Smooth muscle cell (in vitro differentiated cells): Measurements from ENCODE around the gene CTSD. TPM values are rescaled to one million over a fixed set of nuclear protein-coding genes. Genes with fewer than 3 reads are reported as not detected.

ENCODE experiments used
- DNase-seq: peaks from one replicate; lab custom pipeline; 2025; ENCODE audit not compliant: unreplicated experiment; lab: John Stamatoyannopoulos, UW
- H2AFZ ChIP-seq: fragments of 200-600 bp; sonication (generic); 2 replicates; pipeline ENCODE4 v1.6.0; 2016; ENCODE audit warnings: antibody characterized with exemption, low read depth, mild to moderate bottlenecking
- H3F3A ChIP-seq: fragments of 200-600 bp; sonication (generic); 2 replicates; pipeline ENCODE4 v1.6.0; 2017; ENCODE audit warnings: antibody characterized with exemption, low read depth
- H3K27ac ChIP-seq: fragments of 200-600 bp; sonication (generic); 2 replicates; pipeline ENCODE4 v1.5.1; 2016; ENCODE audit warnings: low read depth, mild to moderate bottlenecking
- H3K27me3 ChIP-seq: fragments of 200-600 bp; sonication (generic); 2 replicates; pipeline ENCODE4 v1.6.1; 2016; ENCODE audit warnings: low read depth, mild to moderate bottlenecking
- H3K36me3 ChIP-seq: fragments of 200-600 bp; sonication (generic); 2 replicates; pipeline ENCODE4 v1.5.1; 2016; ENCODE audit warnings: low read depth
- H3K4me1 ChIP-seq: fragments of 200-600 bp; sonication (generic); 2 replicates; pipeline ENCODE4 v1.5.1; 2016; ENCODE audit warnings: low read depth
- H3K4me2 ChIP-seq: fragments of 200-600 bp; sonication (generic); 2 replicates; pipeline ENCODE4 v1.6.0; 2016; ENCODE audit warnings: mild to moderate bottlenecking
- H3K4me3 ChIP-seq: fragments of 200-600 bp; sonication (generic); 2 replicates; pipeline ENCODE4 v1.5.1; 2016; ENCODE audit warnings: mild to moderate bottlenecking
- H3K79me2 ChIP-seq: fragments of 200-600 bp; sonication (generic); 2 replicates; pipeline ENCODE4 v1.6.0; 2016; ENCODE audit warnings: low read depth, mild to moderate bottlenecking
- H3K9ac ChIP-seq: fragments of 200-600 bp; sonication (generic); 2 replicates; pipeline ENCODE4 v1.6.0; 2016; ENCODE audit warnings: low read depth
- H3K9me3 ChIP-seq: fragments of 200-600 bp; sonication (generic); replicated peaks from 2 replicates; pipeline ENCODE4 v1.5.1; 2016; ENCODE audit warnings: low read depth
- H4K20me1 ChIP-seq: fragments of 200-600 bp; sonication (generic); 2 replicates; pipeline ENCODE4 v1.6.0; 2016; ENCODE audit warnings: low read depth
- CTCF ChIP-seq: fragments of 200-600 bp; sonication (generic); IDR thresholded peaks from 2 replicates; pipeline ENCODE4 v1.5.1; 2017; ENCODE audit warnings: borderline replicate concordance, mild to moderate bottlenecking, antibody characterized with exemption; ENCODE audit not compliant: insufficient read depth, poor library complexity, severe bottlenecking
- WGBS: methylation state at CpG from one replicate; pipeline ENCODE4 v1.1.7; 2016; ENCODE audit warnings: low lambda C conversion rate; 5-methylcytosine and 5-hydroxymethylcytosine counted together
- polyA plus RNA-seq: library from polyadenylated mRNA; unstranded; fragments of >200 nt; fragmentation: Nextera tagmentation; extraction: Ambion mirVana; gene quantifications from 2 replicates; pipeline ENCODE4 v1.2.1, GENCODE V29; 2016
- total RNA-seq: library from RNA; depleted of rRNA; stranded (reverse); fragments of >200 nt; gene quantifications from 2 replicates; pipeline ENCODE4 v1.2.3, GENCODE V29; 2014

CTSD gene
- total and polyA plus RNA-seq, 2 experiments from 2014 or later = 101 to 301 TPM

GRCh38 chr11:1803246-1803645 is 39.5 kb upstream of the CTSD start:
- no peak for DNase-seq
- H3K27me3 ChIP-seq = no peaks in the 10 kb centered on the region

GRCh38 chr11:1797391-1798125 is 33.8 kb upstream of the CTSD start:
- Histone ChIP-seq H3K27ac (no peak overlapping the region), H3K79me2 (no peaks in the 10 kb centered on the region), H3F3A (no peaks in the 10 kb centered on the region), H4K20me1 (no peaks in the 10 kb centered on the region), H3K27me3 (no peaks in the 10 kb centered on the region), H3K4me1 (no peaks in the 10 kb centered on the region), H3K9me3 (no peaks in the 10 kb centered on the region), H3K9ac (no peak overlapping the region), H3K36me3 (no peaks in the 10 kb centered on the region), H3K4me2 (no peak overlapping the region), H2AFZ (no peak overlapping the region), H3K4me3 (no peak overlapping the region)
- TF ChIP-seq CTCF = no peak
- WGBS = 93% methylated on average over 14 of the region's 14 CpGs
- no peak for DNase-seq

More at GRCh38 chr11:1803246-1803645, 39.5 kb upstream of the CTSD start:
- H3K4me3 ChIP-seq = no peak overlapping the region
- 98% methylated on average over 20 of the region's 20 CpGs for WGBS
- no peaks in the 10 kb centered on the region for H4K20me1 ChIP-seq
- no peak overlapping the region for H3K4me2 ChIP-seq
- H3K36me3 ChIP-seq = no peaks in the 10 kb centered on the region
- no peak overlapping the region for H3K27ac ChIP-seq
- H3K79me2 ChIP-seq = no peaks in the 10 kb centered on the region
- no peaks in the 10 kb centered on the region for H3K9me3 ChIP-seq
- TF ChIP-seq CTCF = no peak
- no peak overlapping the region for H3K9ac ChIP-seq
- no peak overlapping the region for H2AFZ ChIP-seq
- H3F3A ChIP-seq = no peaks in the 10 kb centered on the region
- H3K4me1 ChIP-seq = no peaks in the 10 kb centered on the region

GRCh38 chr11:1796413-1797011 is 32.8 kb upstream of the CTSD start:
- TF ChIP-seq CTCF = no peak
- Histone ChIP-seq H4K20me1 (no peaks in the 10 kb centered on the region), H3K4me3 (no peak overlapping the region), H3K9ac (no peak overlapping the region), H3K79me2 (no peaks in the 10 kb centered on the region), H3K36me3 (no peaks in the 10 kb centered on the region), H3K4me2 (no peak overlapping the region), H3K27ac (no peak overlapping the region), H3K4me1 (no peaks in the 10 kb centered on the region), H2AFZ (no peak overlapping the region), H3K27me3 (no peaks in the 10 kb centered on the region), H3F3A (no peaks in the 10 kb centered on the region), H3K9me3 (no peaks in the 10 kb centered on the region)
- 59% methylated on average over 12 of the region's 12 CpGs for WGBS
- no peak for DNase-seq
